GM18498 (cell line): Measurements from ENCODE around the gene CEP131.

Experiments
- ATAC-seq: cut with Tn5 transposase; IDR thresholded peaks from one replicate; pipeline ENCODE4 v1.9.1; 2021; ENCODE audit warnings: mild to moderate bottlenecking, moderate library complexity; ENCODE audit not compliant: unreplicated experiment

The CEP131 gene

DNA sequence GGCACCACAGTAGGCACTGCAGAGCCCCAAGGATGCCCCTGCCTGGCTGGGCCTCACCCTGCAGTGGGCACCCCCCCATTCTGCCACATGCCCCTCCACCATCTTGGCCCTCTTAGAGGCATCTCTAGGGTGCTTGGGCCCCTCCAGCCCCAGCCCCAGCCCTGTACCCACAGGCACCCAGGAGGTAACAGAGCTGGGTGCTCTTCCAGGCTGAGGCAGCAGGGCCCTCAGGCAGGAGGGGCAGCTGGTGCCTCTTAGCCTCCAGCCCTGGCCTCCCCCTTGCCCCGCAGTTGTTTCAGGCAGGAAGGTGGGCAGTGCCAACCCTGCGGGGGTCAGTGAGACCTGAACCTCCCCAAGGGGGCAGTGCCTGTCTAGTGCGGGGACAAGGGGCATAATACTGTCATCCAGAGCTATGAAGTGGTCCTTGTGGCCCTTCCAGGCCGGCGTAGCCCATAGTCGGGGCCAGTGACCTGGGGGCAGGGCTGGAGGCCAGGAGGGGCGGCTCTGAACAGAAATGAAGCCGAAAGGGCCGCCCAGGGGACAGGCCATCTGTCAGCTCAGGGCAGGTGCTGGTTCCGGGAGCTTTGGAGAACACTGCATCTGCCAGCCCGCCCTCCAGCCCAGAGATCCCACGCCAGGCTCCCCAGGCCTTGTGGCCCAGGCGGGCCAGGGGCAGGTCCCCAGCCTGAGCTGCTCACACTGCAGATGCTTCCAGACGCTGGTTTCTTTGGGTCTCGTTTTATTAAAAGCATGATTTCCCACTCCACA is 51.9 kb downstream of the CEP131 start:
- no peak for ATAC-seq

DNA sequence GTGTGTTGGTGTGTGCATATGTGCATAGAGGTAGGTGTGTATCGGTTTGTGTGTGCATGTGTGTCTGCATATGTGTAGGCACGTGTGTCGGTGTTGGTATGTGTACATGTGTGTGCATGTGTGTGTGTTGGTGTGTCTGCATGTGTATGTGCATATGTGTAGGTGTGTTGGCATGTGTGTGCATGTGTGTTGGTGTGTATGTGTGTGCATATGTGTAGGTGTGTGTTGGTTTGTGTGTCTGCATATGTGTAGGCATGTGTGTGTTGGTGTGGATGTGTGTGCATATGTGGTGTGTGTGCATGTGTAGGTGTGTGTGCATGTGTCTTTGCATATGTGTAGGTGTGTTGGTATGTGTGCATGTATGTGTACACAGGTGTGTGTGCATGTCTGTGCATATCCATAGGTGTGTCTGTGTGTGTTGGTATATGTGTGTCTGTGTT is 52.9 kb downstream of the CEP131 start:
- no peak for ATAC-seq

DNA sequence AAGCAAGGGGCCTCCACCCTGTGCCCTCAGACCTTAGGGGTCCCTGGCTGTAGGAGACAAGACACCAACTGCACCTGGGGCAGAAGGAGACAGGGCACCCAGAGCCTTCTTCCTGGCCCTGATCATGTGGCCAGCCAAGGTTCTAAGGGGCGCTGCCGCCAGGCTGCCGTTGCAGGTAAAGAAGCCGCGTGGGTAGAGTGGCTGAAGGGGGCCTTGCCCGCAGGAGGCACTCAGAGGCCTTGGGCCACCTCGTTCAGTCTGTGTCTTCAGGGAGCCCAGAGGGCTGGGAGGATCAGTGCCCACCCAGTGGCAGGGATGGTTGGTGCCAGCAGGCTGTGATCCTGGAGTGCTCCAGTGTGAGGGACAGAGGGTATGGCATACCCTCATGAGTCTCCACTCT is 55.1 kb downstream of the CEP131 start:
- no peak for ATAC-seq

DNA sequence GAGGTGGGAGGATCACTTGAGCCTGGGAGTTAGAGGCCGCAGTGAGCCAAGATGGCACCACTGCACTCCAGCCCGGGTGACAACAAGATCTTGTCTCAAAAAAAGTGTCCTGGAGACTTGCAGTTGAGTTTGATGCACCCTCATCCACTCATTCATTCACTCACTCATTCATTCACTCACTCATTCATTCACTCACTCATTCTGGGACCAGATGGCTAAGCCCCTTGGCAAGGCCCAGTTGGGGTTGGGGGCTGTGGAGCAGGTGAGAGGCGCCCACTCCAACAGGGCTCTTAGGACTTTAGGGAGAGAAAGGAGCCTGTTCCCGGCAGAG is 55.6 kb downstream of the CEP131 start:
- no peak for ATAC-seq

DNA sequence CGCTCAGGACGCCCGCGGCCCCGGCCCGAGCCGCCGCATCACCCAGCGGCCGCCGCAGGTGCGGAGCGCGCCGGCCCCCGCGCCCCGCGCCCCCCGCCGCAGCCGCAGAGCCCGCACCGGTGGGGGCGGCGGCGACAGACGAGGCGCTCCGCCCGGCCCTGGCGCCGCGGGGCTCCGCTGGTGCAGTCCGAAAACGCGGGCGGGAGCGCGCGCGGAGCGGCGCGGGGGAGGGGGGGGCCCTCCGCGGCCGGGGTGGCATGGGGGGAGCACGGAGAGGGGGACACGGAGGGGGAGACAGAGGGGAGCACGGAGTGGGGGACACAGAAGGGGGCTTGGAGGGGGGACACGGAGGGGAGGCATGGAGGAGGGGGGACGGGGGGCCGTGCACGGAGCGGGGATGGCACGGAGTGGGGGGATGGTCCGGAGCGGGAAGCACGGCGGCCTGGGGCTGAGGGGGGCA is 56.7 kb downstream of the CEP131 start, which contains the start of gene AATK:
AATK (minus strand) TSS at position 189 of the 460 bp plus-strand sequence. CDS start 229 bp downstream, outside the sequence.
- no peak for ATAC-seq

DNA sequence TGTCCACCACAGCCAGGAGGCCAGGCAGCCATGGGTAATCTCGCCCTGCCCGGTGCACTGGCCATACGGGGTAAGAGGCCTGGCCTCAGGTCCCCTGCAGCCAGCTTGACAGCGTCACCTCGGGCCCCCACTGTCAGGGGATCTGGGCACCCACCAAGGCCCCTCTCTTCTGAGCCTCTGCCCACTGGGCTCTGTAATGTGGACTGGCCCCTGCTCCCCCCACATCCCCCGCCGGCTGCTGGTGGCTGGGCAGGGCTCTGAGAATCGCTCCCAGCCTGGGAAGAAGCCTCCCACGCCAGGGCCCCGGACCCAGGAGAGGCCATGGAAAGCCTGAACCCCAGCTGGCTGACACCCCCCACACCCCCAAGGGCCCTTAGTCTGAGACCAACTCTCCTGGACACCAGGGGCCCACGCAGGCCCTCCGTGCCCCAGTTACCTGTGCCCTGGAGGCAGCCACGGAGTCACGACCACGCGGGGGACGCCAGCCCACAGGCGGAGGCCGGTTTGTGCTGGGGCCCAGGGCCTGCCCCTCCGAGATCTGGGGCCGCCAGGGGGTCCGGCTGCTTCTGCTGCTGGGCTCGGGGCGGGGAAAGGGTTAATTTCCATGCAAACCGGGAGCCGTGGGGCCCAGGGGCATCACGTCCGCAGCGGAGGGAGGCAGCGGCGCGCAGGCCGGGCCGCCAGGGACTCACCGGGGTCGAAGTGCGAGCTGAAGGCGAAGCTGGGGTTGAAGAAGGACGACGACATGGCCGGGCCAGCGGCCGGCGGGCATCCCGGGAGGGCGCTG is 57.3 kb downstream of the CEP131 start, which contains the start of gene PVALEF:
PVALEF (plus strand) TSS at position 262 of the 787 bp plus-strand sequence. CDS start 15,720 bp downstream, outside the sequence.
- no peak for ATAC-seq

DNA sequence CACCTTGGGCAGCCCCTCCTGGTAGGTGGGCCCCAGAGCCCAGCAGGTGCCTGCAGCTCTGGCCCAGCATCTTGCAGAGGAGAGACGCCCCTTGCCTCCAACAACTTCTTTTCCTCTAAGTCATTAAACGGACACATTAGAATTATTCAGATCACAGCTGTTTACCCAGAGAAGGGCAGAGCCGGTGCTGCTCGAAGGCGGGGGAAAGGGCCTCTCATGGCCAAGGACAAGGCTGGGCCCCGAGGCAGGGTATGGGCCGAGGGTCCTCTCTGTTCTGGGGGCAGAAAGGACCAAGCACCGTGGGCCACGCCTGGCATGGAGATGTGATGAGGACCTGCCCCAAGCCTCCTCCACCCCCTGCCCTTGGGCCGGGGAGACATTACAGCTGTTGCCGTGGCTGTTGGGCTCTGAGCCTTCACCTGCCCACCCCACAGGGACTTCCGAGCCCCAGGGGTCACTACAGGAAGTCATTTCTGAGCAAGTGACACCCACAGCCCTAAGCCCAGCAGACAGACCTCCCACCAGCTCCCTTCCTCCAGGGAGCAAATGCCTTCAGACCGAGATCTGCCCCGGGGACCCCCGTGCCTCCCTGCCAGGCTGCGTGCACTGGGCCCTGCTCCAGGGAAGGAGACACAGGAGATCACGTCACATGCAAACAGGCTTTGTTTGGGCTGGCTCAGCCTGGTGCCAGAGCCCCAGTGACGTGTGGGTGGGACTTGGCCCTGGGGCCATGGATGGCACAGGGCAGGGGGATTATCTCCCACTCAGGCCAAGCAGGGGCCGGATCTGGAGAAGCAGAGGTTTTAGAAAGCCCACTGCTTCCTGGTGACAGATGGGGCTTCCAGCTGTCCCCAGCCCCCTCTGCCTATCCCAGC is 58.2 kb downstream of the CEP131 start:
- no peak for ATAC-seq

DNA sequence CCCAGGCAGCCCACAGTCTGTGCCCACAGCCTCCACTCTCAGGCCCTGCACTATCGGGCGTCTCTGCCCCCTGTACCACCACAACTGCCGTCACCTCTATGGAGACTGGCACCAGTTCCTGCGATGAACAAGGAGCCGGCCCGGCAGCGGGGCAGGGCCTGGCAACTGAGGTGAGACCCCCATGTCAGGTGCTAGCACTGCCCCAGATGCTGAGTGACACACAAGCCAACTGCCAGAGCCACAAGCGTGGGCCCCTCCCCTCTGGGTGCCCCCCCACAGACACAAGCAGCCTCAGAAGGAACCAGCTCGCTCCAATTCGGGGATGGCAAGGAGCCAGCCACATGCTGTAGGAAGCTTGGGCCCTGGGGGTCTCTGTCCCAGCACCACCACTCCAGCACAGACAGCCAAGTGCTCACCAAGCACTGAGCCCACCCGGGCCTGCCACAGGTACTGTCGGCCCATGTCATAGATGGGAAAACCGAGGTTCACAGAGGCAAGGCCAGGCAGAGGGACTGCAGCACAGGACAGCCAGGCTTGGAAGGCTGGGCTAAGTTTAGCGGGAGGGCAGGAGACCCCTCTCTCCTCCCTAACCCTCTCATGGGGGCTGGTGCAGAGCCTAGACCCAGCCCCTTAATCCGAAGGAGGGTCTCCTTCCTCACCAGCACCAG is 58.9 kb downstream of the CEP131 start:
- ATAC-seq: no peak

DNA sequence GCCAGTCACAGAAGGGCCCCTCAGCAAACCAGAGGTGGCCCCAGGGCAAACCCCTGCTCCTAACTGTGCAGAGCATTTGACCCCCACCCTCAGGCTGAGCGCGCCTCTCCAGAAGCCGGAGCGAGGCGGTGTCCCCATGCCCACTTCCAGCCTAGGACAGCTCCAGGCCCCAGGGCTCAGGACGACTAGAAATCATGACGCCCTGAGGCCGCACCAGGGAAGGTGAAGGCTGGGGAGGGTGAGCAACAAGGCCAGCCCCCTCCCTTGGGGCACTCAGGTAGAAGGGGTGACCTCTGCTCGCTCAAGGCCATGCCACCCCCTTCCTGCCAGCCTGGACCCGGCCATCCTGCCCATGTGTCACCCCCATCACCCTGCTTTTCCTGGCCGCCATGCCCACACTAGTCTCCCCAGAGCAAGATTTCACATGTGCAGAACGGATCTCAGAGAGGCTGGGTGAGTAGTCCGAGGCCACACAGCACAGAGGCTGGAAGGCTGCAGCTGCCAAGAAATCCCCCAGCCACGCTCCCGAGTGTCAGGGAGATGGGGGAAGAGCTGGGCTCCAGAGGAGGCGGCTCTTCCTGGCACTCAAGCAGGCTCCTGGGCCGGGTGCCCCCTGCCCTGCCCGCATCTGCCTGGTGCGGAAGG is 59.6 kb downstream of the CEP131 start:
- no peak for ATAC-seq

DNA sequence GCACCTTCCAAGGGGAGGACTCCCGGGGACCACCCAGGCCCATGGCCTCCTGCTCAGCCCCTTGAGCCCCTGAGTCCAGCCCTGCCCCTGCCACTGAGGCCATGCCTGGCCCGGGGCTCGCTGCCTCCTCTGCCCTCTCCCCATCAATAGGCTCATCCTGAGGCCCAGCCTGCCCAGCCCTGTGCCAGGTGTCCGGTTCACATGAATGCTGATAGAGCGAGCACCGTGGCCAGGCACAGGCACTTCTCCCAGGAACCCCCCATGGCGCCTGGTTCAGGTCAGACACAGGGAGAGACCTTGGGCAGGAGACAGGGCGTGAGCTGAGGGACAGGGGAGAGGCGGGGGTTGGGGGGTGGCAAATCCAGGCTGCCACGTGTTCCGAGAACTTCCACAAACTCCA is 60.3 kb downstream of the CEP131 start:
- no peak for ATAC-seq

DNA sequence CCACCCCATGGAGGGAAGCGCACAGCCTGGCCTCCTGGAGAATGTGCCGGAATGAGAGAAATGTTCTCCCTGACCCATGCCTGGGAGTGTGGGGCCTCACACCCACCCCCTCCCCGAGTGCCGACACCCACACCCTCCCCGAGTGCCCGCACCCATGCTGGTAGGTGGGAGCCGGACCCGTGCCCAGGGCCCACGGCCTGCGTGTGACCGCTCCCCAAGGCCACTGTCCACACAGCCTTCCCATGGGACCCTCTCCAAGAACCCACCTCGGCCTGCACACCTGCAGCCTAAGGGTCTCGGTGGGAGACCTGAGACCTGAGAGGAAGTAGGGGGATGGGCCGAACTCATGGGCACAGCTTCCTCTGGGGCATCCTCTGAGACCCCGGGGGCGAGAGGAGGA is 60.8 kb downstream of the CEP131 start:
- ATAC-seq: no peak

DNA sequence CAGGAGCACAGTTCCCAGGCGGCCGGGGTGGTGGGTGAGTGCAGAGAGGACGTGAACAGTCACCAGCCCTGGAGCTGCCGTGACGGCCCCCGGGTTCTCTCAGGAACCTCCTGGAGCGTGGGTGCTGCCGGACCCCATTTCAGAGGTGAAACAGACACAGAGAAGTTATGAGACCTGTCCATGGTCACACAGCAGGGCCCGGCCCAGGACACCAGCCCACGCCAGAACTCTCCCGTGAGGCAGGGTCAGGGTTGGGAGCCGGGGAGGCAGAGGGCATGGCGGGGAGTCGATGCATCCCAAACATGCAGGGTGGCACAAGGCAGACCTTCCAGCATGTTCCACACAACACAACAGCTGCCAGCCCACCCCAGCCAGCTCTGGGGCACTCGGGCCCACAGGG is 61.2 kb downstream of the CEP131 start:
- ATAC-seq: no peak

DNA sequence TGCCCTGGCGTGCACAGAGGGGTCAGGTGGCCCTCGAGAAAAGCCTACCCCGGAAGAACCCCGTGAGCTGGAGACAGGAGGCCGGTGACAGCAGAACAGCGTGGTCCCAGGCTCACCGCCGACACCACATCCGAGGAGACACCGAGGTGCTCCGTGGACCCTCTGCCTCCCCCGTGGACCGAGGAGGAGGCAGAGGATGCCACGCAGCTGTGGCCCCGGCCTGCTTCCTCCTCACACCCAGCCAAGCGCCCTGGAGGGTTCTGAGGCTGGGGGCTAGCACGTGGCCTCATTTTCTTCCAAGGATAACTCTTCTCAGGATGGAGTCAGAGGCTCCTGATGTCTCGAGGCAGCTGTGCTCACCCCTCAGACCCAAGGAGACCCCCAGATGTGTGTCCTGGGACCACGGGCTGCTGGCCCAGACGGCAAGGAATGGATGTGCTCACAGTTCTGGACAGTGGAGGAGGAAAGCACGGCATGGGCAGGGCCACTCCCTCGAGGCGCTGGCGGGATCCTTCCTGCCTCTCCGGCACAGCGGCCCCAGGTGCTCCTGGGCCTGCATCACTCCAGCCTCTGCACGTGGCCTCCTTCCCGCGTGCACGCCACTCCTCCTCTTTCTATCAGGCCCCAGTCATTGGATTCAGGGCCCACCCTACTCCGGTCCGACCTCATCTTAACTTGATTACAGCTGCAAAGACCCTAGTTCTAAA is 61.9 kb downstream of the CEP131 start:
- ATAC-seq: no peak

DNA sequence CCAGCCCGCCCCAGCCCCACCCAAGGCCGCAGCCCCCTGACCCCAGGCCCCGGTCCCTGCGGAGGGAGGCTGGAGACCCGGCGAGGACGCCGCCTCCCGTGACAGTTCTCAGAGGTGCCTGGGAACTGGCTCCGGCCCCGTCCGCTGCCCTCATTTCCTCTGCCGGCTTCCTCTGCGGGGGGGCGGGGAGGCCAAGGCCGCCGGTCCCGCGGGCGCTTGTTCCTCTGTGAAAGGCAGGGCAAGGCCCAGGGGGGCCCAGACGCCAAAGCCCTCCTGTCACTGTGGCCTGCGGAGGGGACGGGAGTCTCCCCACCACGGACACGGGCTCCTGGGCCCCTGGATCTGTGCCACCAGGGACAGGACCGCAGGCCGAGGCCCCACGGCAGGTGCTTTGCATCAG is 62.5 kb downstream of the CEP131 start:
- ATAC-seq: no peak

DNA sequence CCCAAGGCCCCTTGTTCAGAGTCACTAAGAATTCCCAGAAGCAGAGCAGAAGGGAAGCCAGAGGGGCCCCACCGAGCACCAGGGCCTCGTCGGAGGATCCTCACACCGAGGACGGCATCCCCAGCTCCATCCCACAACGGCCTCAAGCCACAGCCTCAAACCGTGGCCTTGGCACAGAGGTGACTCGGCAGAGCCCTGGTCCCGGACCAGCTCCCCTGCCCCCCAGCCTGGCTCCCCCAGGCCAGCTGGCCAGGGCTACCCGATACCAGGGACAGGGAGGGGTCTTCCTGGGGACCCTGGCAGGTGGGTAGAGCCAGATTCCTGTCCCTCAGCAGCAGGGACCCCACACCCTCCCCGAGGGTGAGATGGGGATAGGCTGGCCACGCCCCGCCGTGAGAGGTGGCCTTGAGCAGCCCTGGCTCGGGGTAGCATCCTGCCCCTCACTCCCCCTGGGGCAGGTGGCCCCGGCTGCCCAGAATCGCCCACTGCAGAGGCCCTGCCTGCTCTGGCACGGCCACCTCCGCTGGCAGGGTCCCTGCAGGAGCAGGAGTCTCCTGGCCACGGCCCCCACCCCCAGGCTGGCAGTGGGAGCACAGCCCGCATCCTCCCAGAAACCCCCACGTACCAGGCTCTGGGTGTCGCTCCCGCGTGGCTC is 63.0 kb downstream of the CEP131 start:
- ATAC-seq: no peak

DNA sequence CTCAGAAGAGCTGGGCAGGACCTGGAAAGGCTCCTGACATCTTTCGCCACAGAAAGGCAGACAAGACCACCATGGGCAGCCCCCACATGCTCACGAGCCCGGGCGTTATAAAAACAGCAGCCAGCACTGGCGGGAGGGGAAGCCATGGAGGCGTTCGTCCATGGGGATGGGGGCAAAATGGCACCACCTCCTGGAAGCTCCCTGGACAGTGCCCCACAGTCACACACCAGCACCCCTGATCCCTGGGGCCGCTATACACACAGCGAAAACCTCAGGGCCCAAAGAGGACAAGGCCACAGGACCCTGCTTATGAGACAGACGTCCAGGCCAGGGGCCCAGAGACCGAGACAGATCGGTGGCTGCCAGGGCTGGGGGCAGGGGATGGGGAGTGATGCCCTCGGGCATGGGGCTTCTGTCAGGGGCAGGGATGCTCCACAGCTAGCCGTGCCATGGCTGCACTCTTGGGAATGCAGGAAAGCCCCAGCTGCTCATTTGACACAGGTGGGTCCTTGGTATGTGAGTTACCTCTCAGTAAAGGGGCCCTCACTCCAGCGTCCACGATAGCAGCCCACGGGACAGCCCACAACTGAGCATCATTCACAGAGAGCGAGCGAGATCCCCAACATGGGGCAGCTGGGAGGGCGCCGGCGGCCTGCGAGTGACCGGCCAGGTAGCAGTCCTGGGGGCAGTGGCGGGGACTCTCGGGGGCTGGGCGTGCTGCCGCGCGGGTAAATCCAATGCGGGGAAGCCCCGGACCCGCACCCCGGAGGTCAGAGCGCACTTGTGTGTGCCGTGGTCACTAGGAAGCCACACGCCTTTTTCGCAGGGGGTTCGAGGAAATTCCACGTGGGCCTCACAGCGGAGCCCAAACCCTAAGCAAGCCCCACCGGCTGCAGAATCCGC is 63.8 kb downstream of the CEP131 start:
- ATAC-seq: no peak

DNA sequence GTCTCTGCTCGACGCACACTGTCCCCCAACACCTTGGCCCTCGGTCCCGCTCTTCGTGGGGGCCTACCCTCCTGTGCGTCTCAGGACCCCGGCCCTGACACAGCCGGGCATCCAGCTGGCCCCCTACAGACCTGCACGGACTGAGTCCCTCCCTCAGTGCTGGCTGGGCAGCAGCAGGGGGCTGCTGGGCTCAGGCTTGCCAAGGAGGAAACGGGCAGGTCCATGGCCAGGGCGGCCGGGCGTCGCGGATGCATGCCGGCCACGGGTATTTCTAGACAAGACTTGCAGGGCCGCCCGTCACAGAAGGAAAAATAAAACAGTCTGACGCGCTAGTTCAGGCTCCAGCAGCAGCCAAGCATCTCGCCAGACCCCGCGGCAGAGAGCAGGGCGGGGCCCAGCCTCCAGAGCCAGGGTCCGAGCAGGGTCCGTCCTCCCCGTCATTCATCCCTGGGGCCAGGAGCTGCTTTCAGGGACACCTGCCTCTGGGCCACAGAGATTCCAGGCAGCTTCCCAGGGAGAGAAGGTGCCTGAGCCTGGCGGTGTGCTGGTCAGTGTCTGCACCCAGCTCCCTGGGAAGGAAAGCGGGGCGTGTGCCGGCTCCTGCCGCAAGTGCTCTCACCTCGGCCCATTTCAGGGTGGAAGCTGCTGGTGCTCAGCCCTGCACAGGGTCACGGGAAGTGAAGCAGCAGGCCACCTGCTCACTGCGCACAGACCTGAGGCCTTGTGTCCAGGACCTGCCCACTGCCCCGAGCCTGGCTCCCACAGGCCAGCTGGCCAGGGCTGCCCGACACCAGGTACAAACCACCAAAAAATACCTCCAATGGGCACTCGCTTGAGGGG is 64.7 kb downstream of the CEP131 start:
- ATAC-seq: no peak
